ENCODE data around the gene ROBO1. TPM values are rescaled to one million over a fixed set of nuclear protein-coding genes. Genes with fewer than 3 reads are reported as not detected.

ROBO1 gene
- total and polyA plus RNA-seq, 2 of the 13 experiments (the other 11 are each of a cell fraction or from before 2014, with no cell fraction given) = 52.2 to 71.0 TPM

DNA sequence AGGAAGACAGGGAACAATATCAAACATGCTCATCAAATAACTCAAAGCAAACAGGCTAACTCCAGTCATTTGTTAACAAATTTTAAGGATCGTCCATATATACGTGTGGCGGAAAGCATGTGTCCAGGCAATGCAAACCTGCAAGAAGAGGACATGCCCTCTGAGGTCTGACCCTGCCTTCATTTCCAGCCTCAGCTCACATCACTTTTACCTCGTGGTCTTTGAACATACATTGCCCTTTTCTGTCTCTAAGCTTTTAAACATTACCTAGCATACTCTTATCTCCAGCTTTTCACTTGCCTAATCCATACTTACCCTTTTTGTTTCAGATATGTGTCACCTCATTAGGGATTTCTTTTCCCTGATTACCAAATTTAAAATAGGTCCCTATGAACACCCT lies 944.4 kb downstream of the ROBO1 start (continued):
- TF ChIP-seq ZNF687 (CRISPR knock-in tag; IDR thresholded peaks at IDR 0.05) (no peak), ZNF577 (CRISPR knock-in tag; IDR thresholded peaks at IDR 0.05; ENCODE audit: borderline replicate concordance, low read depth) (no peak), ZNF224 (CRISPR knock-in tag; IDR thresholded peaks at IDR 0.05) (no peak), NAIF1 (CRISPR knock-in tag; IDR thresholded peaks at IDR 0.05; ENCODE audit: borderline replicate concordance) (no peak), SOX6 (IDR thresholded peaks at IDR 0.05) (no peak), SOX6 (CRISPR knock-in tag; IDR thresholded peaks at IDR 0.05) (peak; percentile 46; the same call in 1 of the 2 replicates), NR2F6 (IDR thresholded peaks at IDR 0.05) (0 out of 2 replicates have a peak, but pooled peaks have one; percentile 13), NR2F6 (CRISPR knock-in tag; IDR thresholded peaks at IDR 0.05) (no peak), GLI4 (CRISPR knock-in tag; IDR thresholded peaks at IDR 0.05; ENCODE audit: borderline replicate concordance) (no peak), TEAD2 (CRISPR knock-in tag; IDR thresholded peaks at IDR 0.05) (no peak), FOXK2 (IDR thresholded peaks at IDR 0.05) (no peak), ZNF616 (CRISPR knock-in tag; IDR thresholded peaks at IDR 0.05; ENCODE audit: low read depth) (no peak), CHD4 (IDR thresholded peaks at IDR 0.05; ENCODE audit: borderline replicate concordance, low read length) (no peak), ARNTL (CRISPR knock-in tag; IDR thresholded peaks at IDR 0.05) (no peak), RBM22 (optimal IDR thresholded peaks at IDR 0.05; ENCODE audit: low read length) (no peak), EED (CRISPR knock-in tag; IDR thresholded peaks at IDR 0.05) (no peak), ZSCAN12 (CRISPR knock-in tag; IDR thresholded peaks at IDR 0.05) (no peak), ZNF644 (CRISPR knock-in tag; IDR thresholded peaks at IDR 0.05; ENCODE audit: low read depth) (no peak), KLF6 (CRISPR knock-in tag; IDR thresholded peaks at IDR 0.05) (no peak), HNRNPL (IDR thresholded peaks at IDR 0.05; ENCODE audit: low read depth, low read length) (no peak), ZNF441 (CRISPR knock-in tag; IDR thresholded peaks at IDR 0.05; ENCODE audit: borderline replicate concordance) (no peak)
- TF ChIP-seq, protein P1, sequence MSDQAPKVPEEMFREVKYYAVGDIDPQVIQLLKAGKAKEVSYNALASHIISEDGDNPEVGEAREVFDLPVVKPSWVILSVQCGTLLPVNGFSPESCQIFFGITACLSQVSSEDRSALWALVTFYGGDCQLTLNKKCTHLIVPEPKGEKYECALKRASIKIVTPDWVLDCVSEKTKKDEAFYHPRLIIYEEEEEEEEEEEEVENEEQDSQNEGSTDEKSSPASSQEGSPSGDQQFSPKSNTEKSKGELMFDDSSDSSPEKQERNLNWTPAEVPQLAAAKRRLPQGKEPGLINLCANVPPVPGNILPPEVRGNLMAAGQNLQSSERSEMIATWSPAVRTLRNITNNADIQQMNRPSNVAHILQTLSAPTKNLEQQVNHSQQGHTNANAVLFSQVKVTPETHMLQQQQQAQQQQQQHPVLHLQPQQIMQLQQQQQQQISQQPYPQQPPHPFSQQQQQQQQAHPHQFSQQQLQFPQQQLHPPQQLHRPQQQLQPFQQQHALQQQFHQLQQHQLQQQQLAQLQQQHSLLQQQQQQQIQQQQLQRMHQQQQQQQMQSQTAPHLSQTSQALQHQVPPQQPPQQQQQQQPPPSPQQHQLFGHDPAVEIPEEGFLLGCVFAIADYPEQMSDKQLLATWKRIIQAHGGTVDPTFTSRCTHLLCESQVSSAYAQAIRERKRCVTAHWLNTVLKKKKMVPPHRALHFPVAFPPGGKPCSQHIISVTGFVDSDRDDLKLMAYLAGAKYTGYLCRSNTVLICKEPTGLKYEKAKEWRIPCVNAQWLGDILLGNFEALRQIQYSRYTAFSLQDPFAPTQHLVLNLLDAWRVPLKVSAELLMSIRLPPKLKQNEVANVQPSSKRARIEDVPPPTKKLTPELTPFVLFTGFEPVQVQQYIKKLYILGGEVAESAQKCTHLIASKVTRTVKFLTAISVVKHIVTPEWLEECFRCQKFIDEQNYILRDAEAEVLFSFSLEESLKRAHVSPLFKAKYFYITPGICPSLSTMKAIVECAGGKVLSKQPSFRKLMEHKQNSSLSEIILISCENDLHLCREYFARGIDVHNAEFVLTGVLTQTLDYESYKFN (CRISPR knock-in tag; conservative IDR thresholded peaks at IDR 0.05) = peak; percentile 37; the same call in 1 of the 2 replicates
